CD14-positive monocyte (primary cell): ENCODE data around the gene COCH. TPM values are rescaled to one million over a fixed set of nuclear protein-coding genes. Genes with fewer than 3 reads are reported as not detected.

Experiments
- DNase-seq, 3 donors: peaks; one replicate each; pipeline ENCODE4 v3.0.0-alpha.2; 2011 to 2022
- H2AFZ ChIP-seq: 2 replicates; pipeline ENCODE4 v1.6.0; 2012; ENCODE audit warnings: mild to moderate bottlenecking, low read depth, low read length, inconsistent platforms; ENCODE audit not compliant: insufficient read depth, poor library complexity, severe bottlenecking
- H3K27ac ChIP-seq, 2 donors: 1 replicate in 1 of 2; 2 replicates in 1 of 2; pipeline ENCODE4 v1.5.1; 2012 to 2013; ENCODE audit warnings: low read length in 2 of 2, control low read depth in 1 of 2, inconsistent platforms in 1 of 2, low read depth in 1 of 2, mild to moderate bottlenecking in 1 of 2
- H3K27me3 ChIP-seq, 2 donors: one replicate each; pipeline versions ENCODE4 v1.6.0 to v1.6.1; 2011 to 2013; ENCODE audit warnings: low read length in 2 of 2; ENCODE audit not compliant: control insufficient read depth in 2 of 2, insufficient read depth in 2 of 2
- H3K36me3 ChIP-seq, 2 donors: replicated peaks in 1 of 2; 1 replicate in 1 of 2; 2 replicates in 1 of 2; pipeline versions ENCODE4 v1.5.1 to v1.6.1; 2012 to 2013; ENCODE audit warnings: low read length in 2 of 2, control low read depth in 1 of 2, inconsistent platforms in 1 of 2, mild to moderate bottlenecking in 1 of 2; ENCODE audit not compliant: insufficient read depth in 2 of 2, control insufficient read depth in 1 of 2
- H3K4me1 ChIP-seq, 2 donors: 1 replicate in 1 of 2; 2 replicates in 1 of 2; pipeline versions ENCODE4 v1.5.1 to v1.6.1; 2012 to 2013; ENCODE audit warnings: low read length in 2 of 2, control low read depth in 1 of 2, inconsistent platforms in 1 of 2, mild to moderate bottlenecking in 1 of 2, moderate library complexity in 1 of 2; ENCODE audit not compliant: insufficient read depth in 2 of 2, control insufficient read depth in 1 of 2
- H3K4me2 ChIP-seq: replicated peaks from 2 replicates; pipeline ENCODE3; 2012; ENCODE audit warnings: low read length, moderate library complexity, mild to moderate bottlenecking; ENCODE audit not compliant: poor library complexity, severe bottlenecking; ENCODE audit errors: extremely low read depth
- H3K4me3 ChIP-seq, 3 experiments: fragments of 200-600 bp in 1 of 3; sonication (generic) in 1 of 3; replicated peaks in 1 of 3; 1 replicate in 2 of 3; 2 replicates in 1 of 3; pipeline ENCODE4 v1.5.1; 2011 to 2013; ENCODE audit warnings: low read length in 3 of 3, mild to moderate bottlenecking in 3 of 3, control low read depth in 2 of 3, low read depth in 2 of 3, inconsistent platforms in 1 of 3, moderate library complexity in 1 of 3
- H3K79me2 ChIP-seq: 2 replicates; pipeline ENCODE4 v1.6.0; 2012; ENCODE audit warnings: mild to moderate bottlenecking, control low read depth, inconsistent platforms, low read length, moderate library complexity; ENCODE audit not compliant: insufficient read depth
- H3K9ac ChIP-seq: 2 replicates; pipeline ENCODE4 v1.6.0; 2017; ENCODE audit warnings: low read length, mild to moderate bottlenecking; ENCODE audit not compliant: insufficient read depth, poor library complexity, severe bottlenecking
- H3K9me3 ChIP-seq, 2 donors: replicated peaks in 1 of 2; 1 replicate in 1 of 2; 2 replicates in 1 of 2; pipeline versions ENCODE4 v1.5.1 to v1.6.1; 2012 to 2013; ENCODE audit warnings: low read length in 2 of 2, control low read depth in 1 of 2; ENCODE audit not compliant: control insufficient read depth in 1 of 2, insufficient read depth in 1 of 2
- H4K20me1 ChIP-seq: 2 replicates; pipeline ENCODE4 v1.6.0; 2012; ENCODE audit warnings: mild to moderate bottlenecking, low read length, control low read depth, moderate library complexity; ENCODE audit not compliant: insufficient read depth
- H3K27ac Mint-ChIP-seq, 7 donors: one replicate each; pipeline ENCODE4 v1.8.0; 2020; ENCODE audit warnings: mild to moderate bottlenecking in 7 of 7, mixed read lengths in 7 of 7, moderate library complexity in 6 of 7, inconsistent platforms in 2 of 7
- H3K27me3 Mint-ChIP-seq, 3 donors: one replicate each; pipeline ENCODE4 v1.8.0; 2021 to 2022; ENCODE audit warnings: low read depth in 3 of 3, mild to moderate bottlenecking in 3 of 3, mixed read lengths in 3 of 3, moderate library complexity in 3 of 3, inconsistent platforms in 1 of 3
- H3K36me3 Mint-ChIP-seq, 2 donors: one replicate each; pipeline ENCODE4 v1.8.0; 2020; ENCODE audit warnings: mixed read lengths in 2 of 2, inconsistent platforms in 1 of 2, mild to moderate bottlenecking in 1 of 2
- H3K4me1 Mint-ChIP-seq: one replicate; pipeline ENCODE4 v1.8.0; 2020; ENCODE audit warnings: mild to moderate bottlenecking, mixed read lengths
- H3K4me3 Mint-ChIP-seq, 2 donors: one replicate each; pipeline ENCODE4 v1.8.0; 2020; ENCODE audit warnings: mild to moderate bottlenecking in 2 of 2, mixed read lengths in 2 of 2, moderate library complexity in 1 of 2
- H3K9me3 Mint-ChIP-seq, 7 donors: one replicate each; pipeline ENCODE4 v1.8.0; 2020 to 2022; ENCODE audit warnings: mixed read lengths in 7 of 7, mild to moderate bottlenecking in 6 of 7, moderate library complexity in 6 of 7, inconsistent platforms in 2 of 7
- CTCF ChIP-seq: fragments of 200-600 bp; IDR thresholded peaks from one replicate; pipeline ENCODE4 v1.8.0; 2022; ENCODE audit warnings: antibody characterized with exemption, mild to moderate bottlenecking
- WGBS: methylation state at CpG from one replicate; pipeline ENCODE4 v1.1.5; 2013; ENCODE audit warnings: missing lambda C conversion rate; ENCODE audit not compliant: insufficient coverage; 5-methylcytosine and 5-hydroxymethylcytosine counted together
- intact Hi-C, 2 donors: fragments of 100-400 bp; cut with micrococcal nuclease; formaldehyde crosslinking; loops; one replicate each; pipeline versions ENCODE4 v1.15.0 to v1.15.1; 2023
- polyA plus RNA-seq, 3 donors: library from polyadenylated mRNA; depleted of rRNA in 1 of 3; unstranded in 2 of 3; stranded (reverse) in 1 of 3; fragments of 300-500 nt in 2 of 3; fragments of >200 nt in 1 of 3; fragmentation: Illumina TruSeq in 2 of 3; gene quantifications; 1 replicate in 2 of 3; 2 replicates in 1 of 3; pipeline ENCODE4 v1.2.3, GENCODE V29; 2012 to 2021

COCH gene
- polyA plus RNA-seq, 3 donors: 0.48 to 2.0 (median 0.87) TPM

DNA sequence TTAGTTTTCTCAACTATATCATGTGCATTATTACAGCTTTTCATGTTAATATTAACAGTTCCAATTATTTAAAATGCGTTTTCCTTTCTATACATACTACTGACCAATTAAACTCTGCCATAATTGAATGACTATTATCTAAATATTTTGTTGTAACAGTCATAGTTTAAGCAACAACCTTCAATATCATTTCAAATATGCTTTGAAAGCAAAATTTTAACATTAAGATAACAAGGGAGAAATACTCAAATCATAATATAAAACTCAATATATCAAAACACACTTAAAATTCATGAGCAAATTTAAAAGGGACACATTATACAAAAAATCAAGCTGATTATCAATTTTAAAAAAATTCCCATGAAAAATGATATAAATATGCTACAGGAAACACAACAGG lies 40.5 kb downstream of the COCH start:
- Mint-ChIP-seq H3K9me3 (no peaks in the 10 kb centered on the region), H3K4me3 (no peak overlapping the region), H3K27ac (no peak overlapping the region), H3K27me3 (no peaks in the 10 kb centered on the region), H3K36me3 (peaks cover 24 to 26% of the 10 kb centered on the region in 2 donors), H3K4me1 (no peaks in the 10 kb centered on the region)
- H4K20me1 ChIP-seq: no peaks in the 10 kb centered on the region
- H3K36me3 ChIP-seq: peaks cover 33 to 40% of the 10 kb centered on the region in 2 donors
- H3K9ac ChIP-seq: no peak overlapping the region
- H3K27me3 ChIP-seq: no peaks in the 10 kb centered on the region
- no CpG with 5 or more reads among the region's 1 CpG for WGBS
- H2AFZ ChIP-seq: no peak overlapping the region
- no peaks in the 10 kb centered on the region for H3K9me3 ChIP-seq
- no peak overlapping the region for H3K4me2 ChIP-seq
- no peak overlapping the region for H3K4me3 ChIP-seq
- H3K4me1 ChIP-seq: no peaks in the 10 kb centered on the region
- intact Hi-C loops: no loop called here
- H3K79me2 ChIP-seq: no peaks in the 10 kb centered on the region
- no peak for DNase-seq
- TF ChIP-seq CTCF: no peak
- no peak overlapping the region for H3K27ac ChIP-seq

DNA sequence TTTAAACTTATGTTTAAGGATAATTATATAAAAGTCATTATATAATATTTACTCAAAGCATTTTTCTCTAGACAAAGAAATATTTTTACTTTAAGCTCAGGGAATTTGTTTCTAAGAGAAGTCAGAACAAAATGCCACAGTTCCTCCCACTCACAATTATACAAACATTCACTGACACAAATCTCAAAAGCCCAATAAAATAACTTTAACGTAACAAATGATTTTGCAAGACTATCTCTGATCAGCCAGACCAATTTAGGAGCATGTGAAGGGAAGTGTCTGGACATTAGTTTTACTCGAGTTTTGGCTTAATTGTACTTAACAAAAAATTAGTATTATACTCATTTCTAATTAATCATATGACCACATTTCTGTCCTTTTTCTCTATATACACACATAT lies 41.2 kb downstream of the COCH start:
- no peaks in the 10 kb centered on the region for H3K9me3 Mint-ChIP-seq
- Histone ChIP-seq H4K20me1 (peaks cover 2% of the 10 kb centered on the region), H3K27me3 (no peaks in the 10 kb centered on the region), H3K4me2 (no peak overlapping the region), H3K79me2 (no peaks in the 10 kb centered on the region), H3K4me3 (no peak overlapping the region), H2AFZ (no peak overlapping the region), H3K9ac (no peak overlapping the region), H3K36me3 (peaks cover 26 to 33% of the 10 kb centered on the region in 2 donors), H3K27ac (no peak overlapping the region), H3K9me3 (no peaks in the 10 kb centered on the region), H3K4me1 (peaks cover under 1 to 7% of the 10 kb centered on the region in 2 donors)
- intact Hi-C loops: no loop called here
- TF ChIP-seq CTCF: no peak
- no CpG with 5 or more reads among the region's 2 CpGs for WGBS
- H3K36me3 Mint-ChIP-seq: peaks cover 24 to 29% of the 10 kb centered on the region in 2 donors
- H3K4me1 Mint-ChIP-seq: peaks cover 6% of the 10 kb centered on the region
- H3K27ac Mint-ChIP-seq: no peak overlapping the region
- no peak for DNase-seq
- H3K27me3 Mint-ChIP-seq: no peaks in the 10 kb centered on the region
- no peak overlapping the region for H3K4me3 Mint-ChIP-seq
